Adrenal gland (tissue), 12 donors: Measurements from ENCODE around the gene TIMP2. TPM values are rescaled to one million over a fixed set of nuclear protein-coding genes. Genes with fewer than 3 reads are reported as not detected.

Source experiments
- DNase-seq, 7 donors: peaks; one replicate each; pipeline ENCODE4 v3.0.0-alpha.2; 2019 to 2020
- H3K27ac ChIP-seq, 5 donors: fragments of 200-600 bp; sonication (generic) in 4 of 5; 1 replicate in 3 of 5; 2 replicates in 2 of 5; pipeline versions ENCODE4 v1.5.1 to v1.8.0; 2016 to 2020; ENCODE audit warnings: mild to moderate bottlenecking in 1 of 5
- H3K27me3 ChIP-seq: fragments of 200-600 bp; 2 replicates; pipeline ENCODE4 v1.8.0; 2021
- H3K36me3 ChIP-seq, 2 donors: fragments of 200-600 bp; replicated peaks in 1 of 2; 1 replicate in 1 of 2; 2 replicates in 1 of 2; pipeline versions ENCODE4 v1.5.1 to v1.8.0; 2018 to 2022
- H3K4me1 ChIP-seq, 2 donors: fragments of 200-600 bp; replicated peaks in 1 of 2; 1 replicate in 1 of 2; 2 replicates in 1 of 2; pipeline versions ENCODE4 v1.5.1 to v1.8.0; 2018 to 2021
- H3K4me3 ChIP-seq, 4 donors: fragments of 200-600 bp; sonication (generic) in 3 of 4; one replicate each; pipeline ENCODE4 v1.5.1; 2016 to 2018
- H3K9me3 ChIP-seq, 3 donors: fragments of 200-600 bp; sonication (generic) in 1 of 3; replicated peaks in 1 of 3; 1 replicate in 2 of 3; 2 replicates in 1 of 3; pipeline versions ENCODE4 v1.5.1 to v1.8.0; 2016 to 2021
- CTCF ChIP-seq, 6 experiments: fragments of 450-650 bp in 4 of 6; fragments of 200-600 bp in 2 of 6; sonication (generic) in 1 of 6; IDR thresholded peaks; 1 replicate in 5 of 6; 2 replicates in 1 of 6; pipeline versions ENCODE4 v1.5.1 to v1.8.0; 2016 to 2021; ENCODE audit warnings: antibody characterized with exemption in 6 of 6, mild to moderate bottlenecking in 2 of 6, moderate library complexity in 1 of 6
- POLR2A ChIP-seq, 2 donors: fragments of 450-650 bp; IDR thresholded peaks; one replicate each; pipeline ENCODE4 v1.6.1; 2017; ENCODE audit warnings: antibody characterized with exemption in 2 of 2, mild to moderate bottlenecking in 2 of 2, moderate library complexity in 1 of 2
- WGBS, 4 donors: extraction: QIAGEN DNeasy Blood & Tissue Kit in 2 of 4; methylation state at CpG; one replicate each; pipeline versions ENCODE4 v1.1.5 to v1.1.7; 2013 to 2017; 5-methylcytosine and 5-hydroxymethylcytosine counted together
- intact Hi-C, 2 donors: fragments of 100-400 bp; cut with DNase I; formaldehyde crosslinking; loops; one replicate each; pipeline versions ENCODE4 v1.14.1 to v1.15.0; 2022 to 2023
- polyA plus RNA-seq, 3 donors: library from polyadenylated mRNA; stranded (reverse); fragments of 200-250 nt in 2 of 3; fragments of 350-450 nt in 1 of 3; fragmentation: Illumina TruSeq in 1 of 3; extraction: RNeasy Lipid Tissue Mini Kit (QIAGEN cat#74804) in 1 of 3; gene quantifications; one replicate each; pipeline ENCODE4 v1.2.3, GENCODE V29; 2013 to 2014
- total RNA-seq, 9 donors: library from RNA; depleted of rRNA in 4 of 9; stranded (reverse); fragments of >200 nt in 4 of 9; fragments of 120-200 nt in 1 of 9; fragmentation: NEBNext Ultra II Directional in 1 of 9; extraction: Animal tissue kit (Norgen Biotek cat#: 25700) in 1 of 9; gene quantifications; one replicate each; pipeline versions ENCODE4 v1.1.0 to v1.2.4, GENCODE V29; 2013 to 2023
- donor health status: healthy with polysubstance abuse.
- donor health status: Bipolar disorder and iron deficiency.
- donor health status: DM: yes; HTN: yes; CAD: no.
- donor health status: DM: no; HTN: no; CAD: no.
- donor health status: DM: no; HTN: no; CAD: no.
- donor health status: DM: yes; HTN: yes; CAD: no.

TIMP2 gene
- total and polyA plus RNA-seq, 12 donors = 20.2 to 275 (median 176) TPM

GRCh38 chr17:78951967-78952551 is 26.9 kb upstream of the TIMP2 start:
- DNase-seq = no peak
- intact Hi-C loops = no loop called here
- 58 to 77% (median 70%) methylated on average over 6 to 12 of the region's 12 CpGs for WGBS, 4 donors
- Histone ChIP-seq H3K27ac (peak overlapping the region in 1 of 5 donors; percentile 36), H3K27me3 (no peaks in the 10 kb centered on the region), H3K4me3 (no peak overlapping the region), H3K9me3 (peaks cover 0 to 16% (median 0%) of the 10 kb centered on the region in 3 donors), H3K36me3 (no peaks in the 10 kb centered on the region), H3K4me1 (peaks cover 9 to 10% of the 10 kb centered on the region in 2 donors)
- no peak for TF ChIP-seq POLR2A (IDR thresholded peaks at IDR 0.05)
- TF ChIP-seq CTCF (IDR thresholded peaks at IDR 0.05) = no peak

GRCh38 chr17:78950870-78951269 is 25.7 kb upstream of the TIMP2 start:
- Histone ChIP-seq H3K9me3 (peaks cover 0 to 16% (median 0%) of the 10 kb centered on the region in 3 donors), H3K36me3 (no peaks in the 10 kb centered on the region), H3K4me3 (no peak overlapping the region), H3K27me3 (no peaks in the 10 kb centered on the region), H3K4me1 (peaks cover 15% of the 10 kb centered on the region in 2 donors), H3K27ac (no peak overlapping the region)
- intact Hi-C loops = no loop called here
- WGBS, 4 donors = 88 to 100% (median 90%) methylated on average over 2 of the region's 2 CpGs
- no peak for TF ChIP-seq CTCF (IDR thresholded peaks at IDR 0.05)
- TF ChIP-seq POLR2A (IDR thresholded peaks at IDR 0.05) = no peak
- DNase-seq = no peak

- Histone ChIP-seq H3K4me1 (peaks cover 15% of the 10 kb centered on the region in 2 donors), H3K27me3 (no peaks in the 10 kb centered on the region), H3K27ac (peak overlapping the region; percentile 34 to 89 (median 80)), H3K9me3 (peaks cover 0 to 16% (median 0%) of the 10 kb centered on the region in 3 donors), H3K4me3 (no peak overlapping the region), H3K36me3 (no peaks in the 10 kb centered on the region)
- peak; percentile 56 to 92 (median 81) for DNase-seq
- TF ChIP-seq CTCF (IDR thresholded peaks at IDR 0.05) = no peak
- no peak for TF ChIP-seq POLR2A (IDR thresholded peaks at IDR 0.05)
- WGBS, 4 donors = 35 to 42% (median 40%) methylated on average over 12 to 18 of the region's 18 CpGs
- intact Hi-C loops = no loop called here
Observed at GRCh38 chr17:78947235-78948149, 22.3 kb upstream of the TIMP2 start.

- TF ChIP-seq POLR2A (IDR thresholded peaks at IDR 0.05) (no peak), CTCF (IDR thresholded peaks at IDR 0.05) (no peak)
- Histone ChIP-seq H3K27me3 (no peaks in the 10 kb centered on the region), H3K27ac (peak overlapping the region in 4 of 5 donors; percentile 34 to 89 (median 80)), H3K9me3 (peaks cover 0 to 16% (median 0%) of the 10 kb centered on the region in 3 donors), H3K36me3 (no peaks in the 10 kb centered on the region), H3K4me1 (peaks cover 15% of the 10 kb centered on the region in 2 donors), H3K4me3 (no peak overlapping the region)
- WGBS, 4 donors = 83 to 88% (median 87%) methylated on average over 7 to 8 of the region's 8 CpGs
- no peak for DNase-seq
- intact Hi-C loops = no loop called here
Observed at GRCh38 chr17:78946631-78947030, 21.4 kb upstream of the TIMP2 start.
